Pancreas (tissue), 10 donors: ENCODE data around the gene MGMT. TPM values are rescaled to one million over a fixed set of nuclear protein-coding genes. Genes with fewer than 3 reads are reported as not detected.

Experiments used
- ATAC-seq, 4 donors: fragments of 200-7000 bp; cut with Tn5 transposase; one replicate each; pipeline versions ENCODE4 v1.8.0 to v1.9.1; 2020; ENCODE audit warnings: mild to moderate bottlenecking in 4 of 4, moderate library complexity in 4 of 4
- DNase-seq, 6 donors: peaks; one replicate each; pipeline ENCODE4 v3.0.0-alpha.2; 2020
- FAIRE-seq: peaks from 2 replicates; lab custom pipeline; 2012; peaks lifted over from hg19 to GRCh38; lab: Jason Lieb, UNC
- H3K27ac ChIP-seq, 4 donors: fragments of 200-600 bp; sonication (generic); 1 replicate in 3 of 4; 2 replicates in 1 of 4; pipeline versions ENCODE4 v1.5.0 to v1.8.0; 2020
- H3K27me3 ChIP-seq, 4 donors: fragments of 200-600 bp; one replicate each; pipeline ENCODE4 v1.8.0; 2021
- H3K36me3 ChIP-seq, 3 donors: fragments of 200-600 bp; sonication (generic) in 1 of 3; one replicate each; pipeline versions ENCODE4 v1.5.0 to v1.8.0; 2020 to 2021
- H3K4me1 ChIP-seq, 3 donors: fragments of 200-600 bp; one replicate each; pipeline ENCODE4 v1.8.0; 2021
- H3K4me3 ChIP-seq, 4 donors: fragments of 200-600 bp; sonication (generic) in 2 of 4; one replicate each; pipeline versions ENCODE4 v1.5.0 to v1.8.0; 2020 to 2021
- H3K9me3 ChIP-seq, 4 donors: fragments of 200-600 bp; one replicate each; pipeline ENCODE4 v1.8.0; 2021
- WGBS, 2 donors: extraction: QIAGEN DNeasy Blood & Tissue Kit; methylation state at CpG; one replicate each; pipeline ENCODE4 v1.1.7; 2013; 5-methylcytosine and 5-hydroxymethylcytosine counted together
- intact Hi-C, 3 donors: fragments of 100-400 bp; cut with DNase I; formaldehyde crosslinking; loops; one replicate each; pipeline versions ENCODE4 v1.11.1 to v1.14.2; 2022
- polyA plus RNA-seq, 2 donors: library from polyadenylated mRNA; stranded (reverse); fragments of 200-250 nt; gene quantifications; one replicate each; pipeline ENCODE4 v1.2.3, GENCODE V29; 2013
- total RNA-seq, 6 donors: library from RNA; stranded (reverse); fragmentation: NEBNext Ultra II Directional in 4 of 6; extraction: Animal tissue kit (Norgen Biotek cat#: 25700) in 4 of 6; gene quantifications; one replicate each; pipeline versions ENCODE4 v1.2.1 to v1.2.4, GENCODE V29; 2021 to 2023
- TF ChIP-seq, protein P1 (sequence below), 4 donors: fragments of 200-600 bp; sonication (generic) in 3 of 4; IDR thresholded peaks; one replicate each; pipeline versions ENCODE4 v1.5.0 to v1.8.0; 2021; ENCODE audit warnings: antibody characterized with exemption in 4 of 4
- donor health status: healthy with polysubstance abuse.
- donor health status: DM: no; HTN: no; CAD: no; lungs with moderate emphysema.
- donor health status: DM: no; HTN: no; CAD: no.
- donor health status: control.
- donor health status: control.
- donor health status: Bipolar disorder and iron deficiency.
- donor health status: DM: yes; HTN: yes; CAD: no.
- donor health status: DM: no; HTN: no; CAD: no.
- donor health status: DM: no; HTN: no; CAD: no.
- donor health status: DM: yes; HTN: yes; CAD: no.

Gene MGMT
- total and polyA plus RNA-seq, 8 donors = 9.1 to 18.6 (median 12.0) TPM

DNA sequence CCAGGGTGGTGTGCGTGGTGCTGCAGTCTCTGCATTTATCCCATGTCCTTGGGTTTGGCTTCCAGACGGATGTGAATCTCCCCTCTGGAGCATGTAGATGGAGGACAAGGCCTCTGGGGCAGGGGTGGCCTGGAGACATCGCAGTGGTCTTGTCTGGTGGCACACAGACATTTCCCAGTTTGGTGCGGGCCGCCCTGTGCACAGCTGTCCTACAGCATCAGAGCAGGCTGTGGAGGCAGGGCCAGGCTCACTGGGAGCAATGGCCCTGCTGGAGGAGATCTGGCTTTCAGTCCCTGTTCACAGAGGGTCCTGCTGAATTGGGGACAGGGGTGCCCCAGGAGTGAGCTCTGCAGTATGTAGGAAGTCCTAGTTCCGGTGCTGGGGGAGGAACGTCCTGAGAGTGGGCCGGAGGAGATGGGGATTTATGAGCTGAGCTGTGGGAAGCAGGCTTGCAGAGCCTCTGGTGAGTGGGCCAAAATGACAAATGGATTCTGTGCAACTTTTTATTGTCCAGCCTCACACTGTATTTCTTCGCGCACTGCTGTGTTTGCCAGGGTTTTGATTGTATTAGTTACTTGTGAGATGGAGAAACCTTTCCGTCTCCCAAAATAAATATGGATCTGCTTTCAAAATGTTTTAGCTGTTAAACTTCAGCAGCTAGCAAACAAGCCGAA, 40.3 kb downstream of the MGMT start:
- Histone ChIP-seq H3K27me3 (no peaks in the 10 kb centered on the region), H3K36me3 (no peaks in the 10 kb centered on the region), H3K4me3 (no peak overlapping the region), H3K9me3 (no peaks in the 10 kb centered on the region), H3K27ac (no peak overlapping the region), H3K4me1 (peaks cover 0 to 13% (median 10%) of the 10 kb centered on the region in 3 donors)
- DNase-seq (no peak), FAIRE-seq (no peak), ATAC-seq (no peak)
- intact Hi-C loops = no loop called here
- WGBS, 2 donors = 94 to 95% methylated on average over 12 of the region's 12 CpGs
- TF ChIP-seq, protein P1, sequence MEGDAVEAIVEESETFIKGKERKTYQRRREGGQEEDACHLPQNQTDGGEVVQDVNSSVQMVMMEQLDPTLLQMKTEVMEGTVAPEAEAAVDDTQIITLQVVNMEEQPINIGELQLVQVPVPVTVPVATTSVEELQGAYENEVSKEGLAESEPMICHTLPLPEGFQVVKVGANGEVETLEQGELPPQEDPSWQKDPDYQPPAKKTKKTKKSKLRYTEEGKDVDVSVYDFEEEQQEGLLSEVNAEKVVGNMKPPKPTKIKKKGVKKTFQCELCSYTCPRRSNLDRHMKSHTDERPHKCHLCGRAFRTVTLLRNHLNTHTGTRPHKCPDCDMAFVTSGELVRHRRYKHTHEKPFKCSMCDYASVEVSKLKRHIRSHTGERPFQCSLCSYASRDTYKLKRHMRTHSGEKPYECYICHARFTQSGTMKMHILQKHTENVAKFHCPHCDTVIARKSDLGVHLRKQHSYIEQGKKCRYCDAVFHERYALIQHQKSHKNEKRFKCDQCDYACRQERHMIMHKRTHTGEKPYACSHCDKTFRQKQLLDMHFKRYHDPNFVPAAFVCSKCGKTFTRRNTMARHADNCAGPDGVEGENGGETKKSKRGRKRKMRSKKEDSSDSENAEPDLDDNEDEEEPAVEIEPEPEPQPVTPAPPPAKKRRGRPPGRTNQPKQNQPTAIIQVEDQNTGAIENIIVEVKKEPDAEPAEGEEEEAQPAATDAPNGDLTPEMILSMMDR (IDR thresholded peaks at IDR 0.05) = no peak

DNA sequence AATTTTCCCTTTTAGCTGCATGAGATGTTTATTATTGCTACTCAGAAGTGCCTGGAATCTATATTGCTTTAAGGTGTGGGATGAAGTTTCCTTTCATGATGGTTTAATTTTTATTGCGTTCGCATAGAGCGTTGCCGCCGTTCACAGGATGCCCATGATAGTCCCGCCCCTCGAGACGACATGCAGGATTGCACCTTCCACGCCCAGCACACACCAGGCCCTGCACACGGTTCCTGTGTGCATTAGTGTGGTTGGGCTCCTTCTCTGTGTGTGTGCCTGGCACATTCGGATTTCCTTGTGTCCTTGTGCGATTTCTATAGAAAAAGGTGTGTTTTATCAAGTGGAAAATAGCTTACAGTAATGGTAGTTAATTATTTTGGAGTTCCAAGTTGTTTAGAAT, 42.1 kb downstream of the MGMT start:
- intact Hi-C loops = no loop called here
- Histone ChIP-seq H3K36me3 (no peaks in the 10 kb centered on the region), H3K27me3 (no peaks in the 10 kb centered on the region), H3K9me3 (no peaks in the 10 kb centered on the region), H3K4me3 (no peak overlapping the region), H3K4me1 (no peaks in the 10 kb centered on the region), H3K27ac (no peak overlapping the region)
- ATAC-seq (no peak), FAIRE-seq (no peak), DNase-seq (no peak)
- TF ChIP-seq, protein P1 (IDR thresholded peaks at IDR 0.05) = no peak
- 95 to 96% methylated on average over 12 of the region's 12 CpGs for WGBS, 2 donors

DNA sequence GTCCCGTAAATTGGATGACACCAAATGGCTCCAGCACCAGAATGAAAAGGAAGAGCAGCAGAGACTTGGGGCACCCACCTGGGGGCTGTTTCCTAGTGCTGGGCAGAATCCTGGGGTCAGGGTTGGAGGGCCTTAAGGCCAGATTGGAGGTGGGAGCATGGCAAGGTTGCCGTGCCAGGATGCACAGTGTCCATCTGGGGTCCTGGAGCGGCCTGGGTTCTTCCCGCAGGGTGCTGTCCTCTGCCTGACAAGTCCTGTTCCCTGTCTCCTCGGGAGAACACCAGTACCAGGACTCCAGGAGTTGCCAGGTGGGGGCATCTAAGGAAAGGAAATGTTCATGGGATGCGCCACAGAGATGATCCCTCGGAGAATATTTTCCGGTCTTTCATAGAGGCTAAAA, 42.8 kb downstream of the MGMT start:
- intact Hi-C loops = no loop called here
- Histone ChIP-seq H3K27me3 (no peaks in the 10 kb centered on the region), H3K4me3 (no peak overlapping the region), H3K36me3 (no peaks in the 10 kb centered on the region), H3K4me1 (no peaks in the 10 kb centered on the region), H3K27ac (no peak overlapping the region), H3K9me3 (no peaks in the 10 kb centered on the region)
- WGBS, 2 donors = 82 to 84% methylated on average over 8 of the region's 8 CpGs
- DNase-seq (no peak), FAIRE-seq (no peak), ATAC-seq (no peak)
- TF ChIP-seq, protein P1 (IDR thresholded peaks at IDR 0.05) = no peak

DNA sequence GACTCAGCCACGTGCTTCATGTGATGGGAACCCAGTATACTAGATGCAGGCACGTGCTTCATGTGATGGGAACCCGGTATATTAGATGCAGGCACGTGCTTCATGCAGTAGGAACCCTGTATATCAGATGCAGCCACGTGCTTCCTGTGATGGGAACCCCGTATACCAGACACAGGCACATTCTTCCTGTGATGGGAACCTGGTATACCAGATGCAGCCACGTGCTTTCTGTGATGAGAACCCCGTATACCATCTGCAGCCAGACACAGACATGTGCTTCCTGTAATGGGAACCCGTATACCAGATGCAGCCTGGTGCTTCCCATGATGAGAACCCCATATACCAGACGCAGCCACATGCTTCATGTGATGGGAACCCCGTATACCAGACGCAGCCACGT, 44.0 kb downstream of the MGMT start:
- Histone ChIP-seq H3K9me3 (no peaks in the 10 kb centered on the region), H3K4me1 (no peaks in the 10 kb centered on the region), H3K27ac (no peak overlapping the region), H3K36me3 (no peaks in the 10 kb centered on the region), H3K4me3 (no peak overlapping the region), H3K27me3 (no peaks in the 10 kb centered on the region)
- DNase-seq (no peak), ATAC-seq (no peak), FAIRE-seq (no peak)
- intact Hi-C loops = no loop called here
- TF ChIP-seq, protein P1 (IDR thresholded peaks at IDR 0.05) = no peak
- WGBS, 2 donors = 94 to 95% methylated on average over 13 of the region's 13 CpGs

DNA sequence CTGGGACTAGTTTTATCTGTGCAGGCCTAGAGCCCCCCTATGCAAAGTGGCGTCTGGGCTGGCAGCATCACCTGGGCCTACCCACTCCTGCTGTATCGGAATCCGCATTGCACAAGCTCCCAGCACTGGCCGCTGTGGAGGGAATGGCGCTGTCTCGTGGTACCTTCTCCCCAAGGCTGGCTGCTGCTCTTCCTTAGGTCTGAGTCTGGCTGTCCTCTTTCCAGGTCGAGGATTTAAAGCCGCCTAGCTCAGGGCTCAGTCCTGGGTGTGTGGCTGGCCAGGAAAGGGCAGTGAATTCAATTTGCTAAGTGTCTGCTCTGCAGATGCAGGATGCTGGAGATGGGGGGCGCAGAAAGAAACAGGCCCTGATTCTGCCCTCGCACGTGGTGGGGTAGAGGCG, 44.7 kb downstream of the MGMT start:
- Histone ChIP-seq H3K9me3 (no peaks in the 10 kb centered on the region), H3K36me3 (no peaks in the 10 kb centered on the region), H3K4me1 (no peaks in the 10 kb centered on the region), H3K27me3 (no peaks in the 10 kb centered on the region), H3K27ac (no peak overlapping the region), H3K4me3 (no peak overlapping the region)
- TF ChIP-seq, protein P1 (IDR thresholded peaks at IDR 0.05) = no peak
- intact Hi-C loops = no loop called here
- WGBS, 2 donors = 94 to 96% methylated on average over 12 of the region's 12 CpGs
- ATAC-seq = no peak
- FAIRE-seq = no peak
- no peak for DNase-seq
